ENCODE measurements around the gene RASSF7.

DNA sequence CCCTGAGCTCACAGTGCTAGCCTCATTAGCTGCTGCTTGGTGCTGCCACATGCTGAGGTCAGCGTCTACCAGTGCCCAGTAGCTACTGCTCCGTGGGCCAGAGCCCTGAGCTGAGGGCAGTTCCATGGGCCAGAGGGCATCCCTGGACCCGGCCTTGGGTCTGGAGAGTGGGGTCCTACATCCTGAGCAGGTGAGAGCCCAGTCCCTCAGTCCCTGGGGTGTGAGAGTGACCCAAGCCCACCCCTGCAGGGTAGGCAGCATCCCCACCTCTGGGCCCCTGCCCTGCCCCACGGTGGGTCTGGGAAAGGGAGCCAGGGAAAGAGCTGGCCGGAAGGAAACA, 10.1 kb upstream of the RASSF7 start:
- TF ChIP-seq EZH2 (IDR thresholded peaks at IDR 0.05; ENCODE audit: insufficient read depth, poor library complexity, severe bottlenecking) (no peak), EZH2phosphoT487 (IDR thresholded peaks at IDR 0.05; ENCODE audit: insufficient read depth, low read depth) (no peak)

Measured in GM23248 (cell line).